CD4-positive, alpha-beta T cell treated with Interleukin-15 for 4 hours (primary cell): ENCODE data around the gene ERI3.
A peak's percentile ranks its signal among the peaks of the same experiment; 100 is the strongest.

Experiments
- DNase-seq: peaks from one replicate; pipeline ENCODE4 v3.0.0-alpha.2; 2020; ENCODE audit warnings: low spot score

ERI3 gene, protein sequence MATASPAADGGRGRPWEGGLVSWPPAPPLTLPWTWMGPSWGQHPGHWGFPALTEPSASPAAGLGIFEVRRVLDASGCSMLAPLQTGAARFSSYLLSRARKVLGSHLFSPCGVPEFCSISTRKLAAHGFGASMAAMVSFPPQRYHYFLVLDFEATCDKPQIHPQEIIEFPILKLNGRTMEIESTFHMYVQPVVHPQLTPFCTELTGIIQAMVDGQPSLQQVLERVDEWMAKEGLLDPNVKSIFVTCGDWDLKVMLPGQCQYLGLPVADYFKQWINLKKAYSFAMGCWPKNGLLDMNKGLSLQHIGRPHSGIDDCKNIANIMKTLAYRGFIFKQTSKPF

DNA sequence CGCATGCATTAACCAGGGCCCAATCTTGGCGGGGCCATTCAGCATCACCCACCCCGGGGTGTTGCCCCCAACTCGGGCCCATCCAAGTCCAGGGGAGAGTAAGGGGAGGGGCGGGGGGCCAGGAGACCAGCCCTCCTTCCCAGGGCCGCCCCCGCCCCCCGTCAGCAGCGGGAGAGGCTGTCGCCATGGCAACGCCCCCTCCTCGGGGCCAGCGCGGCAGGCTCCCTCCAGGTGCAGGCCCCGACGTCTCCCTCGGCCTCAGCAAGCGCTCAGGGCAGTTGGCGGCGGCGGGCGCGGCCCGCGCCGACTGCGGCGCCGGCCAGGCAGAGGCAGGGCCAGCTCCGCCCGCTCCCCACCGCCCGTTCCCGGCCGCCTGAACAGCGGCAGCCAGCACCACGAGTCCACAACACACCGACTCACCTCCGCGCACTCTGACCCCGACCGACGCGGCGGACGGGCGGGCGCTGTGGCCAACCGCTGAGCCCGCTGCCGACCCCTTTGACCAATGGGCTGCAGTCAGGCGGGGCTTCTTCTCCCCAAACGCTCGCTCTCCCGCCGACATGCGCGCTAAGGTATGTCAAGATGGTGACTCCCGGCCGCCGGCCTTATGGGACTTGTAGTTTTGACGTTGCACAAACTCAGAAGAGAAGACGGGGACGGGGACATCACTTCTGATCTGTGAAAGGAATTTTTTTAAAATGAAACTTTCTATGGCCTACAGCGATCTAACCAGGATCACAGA, at the start of gene ERI3:
ERI3 (minus strand) TSS at position 418 of the 742 bp plus-strand sequence; CDS start at position 187, 231 bp downstream.
- peak; percentile 96 for DNase-seq

DNA sequence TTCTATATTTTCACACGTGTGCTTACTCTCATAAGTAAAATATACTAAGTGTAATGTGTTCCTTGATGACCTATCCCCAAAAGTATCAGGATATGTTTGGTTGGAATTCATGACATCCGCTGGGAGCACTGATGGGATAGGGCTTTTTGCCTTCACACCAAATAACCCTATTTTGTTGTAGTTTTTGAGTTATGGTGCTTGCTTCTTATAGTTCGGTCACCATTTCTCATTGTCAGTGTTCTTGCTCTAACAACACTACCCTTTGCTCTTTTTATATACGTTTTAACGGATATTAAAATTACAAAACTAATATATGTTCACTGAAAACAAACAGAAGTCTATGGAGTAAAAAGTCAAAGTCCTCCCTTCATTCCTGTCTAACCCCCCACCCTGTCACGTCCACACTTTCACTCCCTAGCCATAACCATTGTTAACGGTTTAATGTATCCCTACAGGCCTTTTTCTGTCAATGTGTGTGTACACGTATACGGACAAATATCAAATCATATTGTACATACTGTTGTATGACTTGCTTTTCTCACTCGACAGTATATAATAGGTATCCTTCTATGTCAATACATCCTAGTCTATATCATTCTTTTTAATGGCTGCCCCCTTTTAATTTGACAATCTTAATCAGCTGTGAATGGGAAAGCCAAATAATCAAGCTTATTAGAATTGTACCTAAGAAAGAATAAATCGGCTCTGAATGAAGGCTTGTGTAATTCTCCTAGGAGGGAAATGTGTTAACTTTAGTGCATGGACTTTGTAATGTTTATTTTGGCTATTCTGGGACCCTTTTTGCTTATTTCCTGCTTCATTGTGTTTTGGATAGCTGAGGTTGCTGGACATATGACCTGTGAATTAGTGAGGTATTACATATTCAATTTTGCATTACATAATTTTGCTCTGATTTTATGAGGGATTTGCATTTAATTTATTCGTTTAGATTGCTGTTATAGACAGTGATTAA, 46.5 kb upstream of the ERI3 start:
- no peak for DNase-seq

DNA sequence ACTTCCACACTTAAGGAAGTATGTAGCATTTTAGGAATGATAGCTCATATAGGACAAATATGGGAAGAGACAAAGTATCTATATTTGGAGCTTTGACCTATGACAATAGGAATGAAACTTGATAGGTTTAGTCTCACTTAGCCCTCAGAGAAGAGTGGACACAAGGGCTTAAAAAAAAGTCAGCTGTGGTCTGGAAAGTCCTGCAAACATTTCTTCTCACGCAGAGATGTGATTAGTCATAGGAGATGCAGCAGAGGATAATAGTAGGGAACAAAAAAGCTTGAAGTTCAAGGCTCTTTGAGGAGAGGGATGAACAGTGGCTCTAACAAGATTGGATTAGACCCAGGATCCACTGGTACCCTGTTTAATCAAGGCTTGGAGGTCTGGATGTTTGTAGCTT, 35.2 kb upstream of the ERI3 start:
- no peak for DNase-seq

DNA sequence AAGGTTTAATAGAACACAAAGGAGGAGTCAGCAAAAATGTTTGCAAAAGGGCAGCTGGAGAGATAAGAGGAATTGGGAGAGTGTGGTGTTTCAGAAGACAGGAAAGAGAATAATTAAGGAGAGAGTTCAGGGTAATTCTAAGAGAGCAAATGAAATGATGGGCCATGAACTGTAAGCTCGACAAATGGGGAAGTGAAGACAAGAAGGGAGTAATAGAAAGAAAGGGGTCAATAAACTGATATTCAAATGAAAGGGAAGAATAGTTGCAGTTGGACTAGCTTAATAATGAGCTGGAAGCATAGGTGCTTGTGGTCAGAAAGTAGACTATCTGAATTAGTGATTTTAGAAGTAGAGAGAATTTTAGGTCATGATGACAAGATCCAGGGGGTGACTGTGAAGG, 34.4 kb upstream of the ERI3 start:
- no peak for DNase-seq

DNA sequence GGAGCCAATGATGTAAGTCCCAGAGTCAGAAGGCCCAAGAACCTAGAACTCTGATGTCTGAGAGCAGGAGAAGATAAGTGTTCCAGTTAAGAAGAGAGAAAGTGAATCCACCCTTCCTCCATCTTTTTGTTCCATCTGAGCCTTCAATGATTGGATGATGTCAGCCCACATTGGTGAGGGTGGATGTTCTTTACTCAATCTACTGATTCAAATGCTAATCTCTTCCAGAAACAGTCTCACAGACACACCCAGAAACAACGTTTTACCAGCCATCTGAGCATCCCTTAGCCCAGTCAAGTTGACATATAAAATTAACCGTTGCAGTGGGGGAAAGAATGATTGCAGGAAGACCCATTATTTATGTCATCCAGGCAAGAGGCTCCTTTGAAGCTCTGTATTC, 33.5 kb upstream of the ERI3 start:
- DNase-seq, result no peak

DNA sequence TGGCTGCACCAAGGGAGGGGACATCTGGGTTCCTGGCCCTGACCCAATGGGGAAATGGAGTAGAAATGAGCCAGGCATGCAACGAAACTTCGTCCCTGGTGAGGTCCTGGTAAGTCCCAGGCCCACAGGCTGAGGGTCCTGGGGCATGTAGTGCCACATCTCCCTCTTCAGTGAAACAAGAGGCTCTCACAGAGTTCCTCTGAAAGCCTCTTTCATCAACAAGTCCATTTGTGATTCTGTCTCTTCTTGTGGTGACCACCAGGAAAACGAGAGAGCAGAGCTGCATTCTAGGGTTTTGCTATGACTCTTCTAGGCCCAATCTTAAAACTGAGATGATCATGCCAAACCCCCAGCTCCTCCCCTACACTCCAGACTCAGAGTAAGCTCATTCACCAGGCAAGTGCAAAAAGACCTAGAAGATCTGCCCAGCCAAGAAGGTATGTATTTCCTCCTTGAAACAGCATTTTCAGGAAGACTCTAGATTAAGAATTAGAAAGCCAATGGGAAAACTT, 25.7 kb upstream of the ERI3 start:
- DNase-seq, result no peak

DNA sequence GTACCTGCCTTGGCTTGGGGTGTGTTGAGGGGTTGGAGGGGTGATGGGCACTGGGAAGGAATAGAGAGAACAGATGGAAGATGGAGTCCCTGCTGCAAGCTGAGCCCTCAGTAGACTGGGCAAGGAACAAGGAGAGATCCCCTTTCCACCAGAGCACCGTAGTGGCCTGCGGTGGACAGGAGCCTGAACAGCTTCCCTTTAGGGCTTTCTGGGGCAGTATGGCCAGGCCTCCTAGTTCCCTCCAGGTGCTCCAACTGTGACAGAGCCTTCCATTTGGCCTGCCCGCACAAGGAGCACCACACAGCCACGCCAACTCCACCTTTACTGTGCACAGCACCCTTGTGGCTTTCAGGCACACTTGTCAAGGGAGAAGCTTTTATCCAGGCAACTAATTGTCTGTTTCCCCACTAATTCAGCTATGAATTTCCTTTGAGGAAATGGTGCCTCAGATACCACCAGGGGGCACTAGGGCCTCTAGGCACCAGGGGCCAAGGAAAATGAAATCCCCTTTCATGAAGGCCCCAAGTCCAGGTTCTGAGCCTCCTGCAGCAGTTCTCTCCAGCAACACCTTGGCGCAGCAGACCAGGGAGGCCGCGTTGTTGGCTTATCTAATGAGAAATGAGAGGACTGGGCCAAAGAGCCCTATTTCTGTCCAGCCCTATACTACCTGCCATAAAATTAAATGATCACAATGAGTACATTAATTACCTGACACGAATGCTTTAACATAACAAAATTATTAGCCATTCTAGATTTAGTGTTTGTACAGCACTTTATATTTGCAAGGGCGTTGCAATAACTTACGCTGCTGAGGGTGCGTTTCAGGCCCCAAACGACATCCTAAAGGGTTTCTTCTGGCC, 23.1 kb upstream of the ERI3 start:
- peak; percentile 35 for DNase-seq

DNA sequence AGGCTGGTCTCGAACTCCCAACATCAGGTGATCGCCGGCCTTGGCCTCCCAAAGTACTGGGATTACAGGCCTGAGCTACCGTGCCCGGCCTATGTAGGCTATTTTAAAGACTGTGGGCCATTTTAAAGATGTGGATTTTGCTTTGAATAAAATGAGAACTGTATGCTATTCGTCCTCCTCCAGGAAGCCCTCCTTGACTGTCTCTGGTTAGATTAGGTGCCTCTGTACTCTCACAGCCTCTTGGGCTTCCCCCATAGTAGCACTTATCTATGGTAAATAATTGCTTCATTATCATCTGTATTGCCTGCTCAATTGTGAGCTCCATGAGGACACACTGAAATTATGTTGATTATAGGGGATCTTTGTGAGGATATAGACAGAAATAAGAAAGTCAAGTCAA, 20.5 kb upstream of the ERI3 start:
- DNase-seq, result no peak

DNA sequence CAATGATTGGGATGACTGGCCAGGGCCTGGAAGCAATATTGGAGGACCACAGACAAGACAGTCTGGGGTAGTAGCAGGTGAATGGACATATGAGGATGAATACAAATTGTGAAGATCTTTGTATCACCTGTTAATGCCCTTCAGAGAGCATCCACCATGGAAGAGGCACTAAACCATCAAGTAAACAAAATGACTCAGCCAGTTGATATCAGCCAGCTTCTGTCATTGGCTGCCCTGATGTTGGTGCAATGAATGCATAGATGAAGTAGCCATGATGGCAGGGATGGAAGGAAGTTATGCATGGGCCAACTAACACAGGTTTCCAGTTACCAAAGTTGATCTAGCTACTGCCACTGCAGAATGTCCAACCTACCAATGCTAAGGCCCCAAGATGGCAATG, 16.1 kb upstream of the ERI3 start:
- DNase-seq, result no peak

DNA sequence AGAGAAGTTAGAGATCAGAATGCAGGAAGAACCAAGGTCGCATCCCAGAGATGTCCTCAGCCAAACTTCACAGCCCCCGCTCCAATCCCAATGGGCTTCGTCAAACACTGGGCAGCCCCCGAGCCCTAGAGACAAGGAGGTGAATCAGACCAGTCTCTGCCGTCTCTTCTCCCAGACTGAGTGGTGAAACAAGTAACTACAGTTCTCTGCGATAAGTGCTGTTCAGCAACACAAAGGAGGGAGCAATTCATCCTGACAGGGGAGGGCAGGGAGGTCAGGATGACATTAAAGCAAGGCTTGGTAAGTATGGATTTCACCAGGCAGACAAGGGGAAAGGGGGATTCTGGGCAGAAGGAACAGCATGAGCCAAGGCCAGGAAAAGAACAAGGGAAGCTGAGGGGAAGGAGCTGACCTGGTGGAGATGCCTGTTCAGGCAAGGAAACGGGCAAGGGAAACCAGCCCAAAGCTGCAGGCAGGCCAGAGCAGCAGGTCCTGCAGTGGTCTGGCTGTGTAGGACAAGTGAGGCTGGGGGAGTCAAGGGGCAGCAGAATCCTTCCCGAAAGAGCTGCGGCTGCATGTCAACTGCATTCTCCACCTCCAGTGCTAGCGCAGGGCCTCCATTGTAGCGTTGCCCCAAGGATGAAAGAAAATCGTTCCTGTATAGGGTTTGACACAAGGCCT, 13.6 kb upstream of the ERI3 start:
- no peak for DNase-seq

DNA sequence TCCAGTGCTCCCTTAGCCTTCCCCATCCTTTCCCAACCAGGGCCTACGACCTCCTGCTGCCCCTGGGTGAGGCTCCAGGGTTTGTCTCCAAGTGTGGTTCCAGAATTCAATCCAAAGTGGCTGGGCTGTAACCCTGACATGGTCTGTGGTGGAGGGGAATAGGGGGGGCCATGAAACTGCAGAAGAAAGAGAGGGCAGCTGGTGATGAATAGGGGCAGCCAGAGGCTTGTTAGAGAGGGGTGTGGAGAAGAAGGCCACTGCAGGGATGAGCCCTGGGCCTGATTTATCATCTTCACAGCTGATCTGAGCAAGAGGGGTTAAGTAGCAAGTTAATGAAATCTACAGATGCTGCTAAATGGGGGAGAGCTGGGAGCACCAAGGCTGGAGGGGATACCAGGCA, 12.9 kb upstream of the ERI3 start:
- no peak for DNase-seq

DNA sequence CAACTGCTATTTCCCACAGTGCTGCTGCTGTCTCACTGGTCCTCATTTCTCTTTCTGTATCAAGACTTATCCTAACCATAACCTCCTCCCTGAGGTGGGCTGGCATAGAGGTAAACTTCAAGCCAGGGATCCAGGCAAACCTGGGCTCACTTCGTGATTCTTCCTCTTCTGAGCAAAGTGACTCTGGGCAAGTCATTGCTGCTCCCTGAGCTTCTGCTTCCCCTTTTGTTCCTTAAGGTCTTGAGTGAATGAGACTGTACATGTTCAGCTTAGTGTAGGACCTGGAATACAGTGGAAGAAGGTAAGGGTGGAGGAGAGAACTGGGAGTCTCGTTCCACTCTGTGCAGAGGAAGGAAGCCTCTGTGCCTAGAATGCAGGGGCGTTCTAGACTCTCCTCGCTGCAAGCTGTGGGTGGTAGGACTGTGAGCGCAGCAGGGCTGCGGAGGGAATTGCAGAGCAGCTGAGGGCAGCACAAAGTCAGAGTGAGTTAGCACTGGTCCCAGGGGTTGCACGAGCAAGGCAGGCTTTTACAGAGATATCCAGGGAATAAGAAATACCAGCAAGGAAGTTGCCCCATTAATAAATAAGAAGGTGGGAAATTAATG, 11.4 kb upstream of the ERI3 start:
- DNase-seq, result no peak

DNA sequence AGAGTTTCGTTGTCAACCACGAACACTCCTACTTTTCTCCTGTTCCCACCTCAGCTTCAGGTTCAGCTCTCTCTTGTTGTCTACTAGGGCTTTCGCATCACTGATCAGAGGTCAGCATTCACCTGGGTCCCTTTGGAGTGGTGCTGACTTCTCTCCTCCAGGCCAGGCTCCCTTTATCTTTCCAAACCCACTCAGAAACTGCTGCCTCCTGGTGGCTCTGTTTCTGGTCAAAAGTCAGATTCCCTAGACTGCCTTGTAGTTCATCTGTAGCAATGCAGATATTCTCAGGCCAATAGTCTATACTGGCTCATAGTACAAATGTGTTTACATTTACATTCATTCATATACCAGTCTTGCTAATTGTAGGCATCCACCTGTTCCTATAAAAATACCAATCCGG, 6.4 kb upstream of the ERI3 start:
- DNase-seq, result no peak

DNA sequence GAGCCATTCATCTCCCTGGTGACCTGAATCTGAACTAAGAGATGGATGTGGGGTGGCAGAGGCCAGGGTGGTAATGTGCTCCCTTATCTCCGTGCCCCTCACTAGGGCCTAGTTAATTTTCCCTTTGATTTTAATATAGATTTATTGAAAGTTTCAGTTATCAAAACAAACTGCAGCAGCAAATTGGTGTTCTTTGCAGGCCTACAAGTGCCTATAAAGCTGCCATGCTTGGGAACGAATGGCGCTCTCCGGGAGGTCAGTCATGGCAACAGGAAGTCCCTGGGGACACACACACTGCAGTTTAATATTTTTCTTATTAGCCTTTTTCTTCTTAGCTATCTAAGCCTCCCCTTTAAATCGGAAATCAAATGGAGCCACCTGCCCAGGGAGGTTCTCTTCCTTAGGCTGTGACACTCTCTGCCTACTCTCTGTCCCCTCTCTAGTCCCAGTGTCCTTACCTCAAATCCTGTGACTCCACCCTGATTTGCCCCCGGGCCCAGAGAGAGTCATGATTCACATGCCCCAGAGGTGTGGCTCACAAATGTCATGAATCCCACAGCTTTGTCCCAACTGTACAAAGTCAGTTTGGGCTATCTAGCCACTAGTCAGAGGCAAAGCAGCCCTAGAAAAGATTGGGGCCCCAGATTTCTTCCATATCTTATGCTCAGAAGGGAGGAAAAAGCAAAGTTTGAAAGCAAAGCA, 4.3 kb upstream of the ERI3 start:
- no peak for DNase-seq

DNA sequence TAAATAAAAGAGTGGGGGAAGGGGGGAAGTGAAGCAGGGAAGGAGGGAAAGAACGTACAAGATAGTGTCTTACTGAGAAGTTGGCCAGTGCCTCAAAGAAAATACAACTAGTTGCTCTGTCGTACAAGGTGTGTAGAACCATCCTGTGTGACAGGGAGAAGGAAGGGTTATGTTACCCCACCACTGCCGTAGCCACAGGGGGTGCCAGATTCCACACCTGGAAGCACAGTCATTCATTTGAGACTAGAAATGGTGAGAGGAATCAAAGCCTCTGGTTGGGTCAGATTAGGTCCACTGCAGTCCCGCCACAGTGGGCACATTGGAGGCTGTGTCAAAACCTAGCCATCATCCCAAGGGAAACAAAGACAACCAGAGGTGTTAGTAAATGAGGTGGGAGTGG, 2.7 kb upstream of the ERI3 start:
- no peak for DNase-seq

DNA sequence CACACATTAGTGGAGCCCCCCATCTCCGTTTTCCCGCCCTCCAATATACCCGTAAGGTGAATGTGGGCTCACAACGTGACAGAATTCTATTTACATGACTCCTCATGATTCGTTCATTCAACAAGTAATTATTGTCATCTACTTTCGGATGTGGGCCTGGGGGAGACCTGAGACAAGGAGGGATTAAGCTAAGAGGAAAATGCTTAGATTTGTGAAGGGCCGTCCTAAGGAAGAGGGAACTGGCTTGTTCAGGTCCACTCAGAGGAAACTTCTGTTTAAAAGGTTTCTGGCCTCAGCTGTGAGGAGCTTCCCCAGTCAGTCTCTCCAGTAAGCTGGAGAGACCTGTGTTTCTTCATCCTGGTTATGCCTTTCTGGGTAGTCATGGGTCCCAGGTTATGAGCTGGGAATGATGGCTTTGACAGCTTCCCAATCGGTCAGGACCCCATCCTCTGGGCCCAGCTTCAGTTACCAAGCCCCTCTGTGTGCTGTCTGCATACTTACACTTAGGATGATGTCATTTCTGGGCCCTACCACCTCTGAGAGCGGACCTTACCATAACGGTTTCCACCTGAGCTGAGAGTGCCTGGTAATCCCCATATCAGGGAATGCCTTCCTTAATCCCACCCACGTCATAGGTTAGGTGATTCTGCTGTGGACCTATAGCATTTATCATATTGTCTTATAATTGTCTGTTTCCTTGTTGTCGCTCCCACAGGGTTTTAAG, 687 bp upstream of the ERI3 start:
- DNase-seq, result no peak

DNA sequence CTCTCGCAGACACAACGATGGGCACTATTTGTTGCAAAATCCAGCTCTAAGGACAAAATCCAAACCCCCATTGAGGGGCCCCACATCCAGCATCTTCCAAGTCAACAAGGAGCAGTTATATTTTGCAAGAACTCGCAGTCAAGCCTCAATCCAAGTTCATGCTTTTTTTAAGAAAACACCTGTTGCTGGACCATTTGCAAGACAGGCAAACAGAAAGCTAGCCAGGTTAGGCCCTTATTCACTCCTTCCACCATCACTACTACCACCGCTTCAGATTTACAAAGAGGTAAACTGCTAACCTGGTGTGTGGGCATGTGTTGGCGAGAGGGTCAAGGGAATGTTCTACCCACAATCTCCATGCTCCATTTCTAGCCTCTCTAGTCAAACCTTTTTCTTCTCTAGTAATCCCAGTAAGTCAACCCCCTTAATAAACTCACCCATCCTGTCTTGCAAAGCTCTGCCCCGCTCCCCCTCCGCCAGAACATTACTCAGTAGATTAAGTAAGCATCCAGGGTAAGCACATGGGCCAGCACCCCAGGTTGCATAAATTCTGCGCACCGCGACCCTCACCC, 703 bp downstream of the ERI3 start:
- no peak for DNase-seq

DNA sequence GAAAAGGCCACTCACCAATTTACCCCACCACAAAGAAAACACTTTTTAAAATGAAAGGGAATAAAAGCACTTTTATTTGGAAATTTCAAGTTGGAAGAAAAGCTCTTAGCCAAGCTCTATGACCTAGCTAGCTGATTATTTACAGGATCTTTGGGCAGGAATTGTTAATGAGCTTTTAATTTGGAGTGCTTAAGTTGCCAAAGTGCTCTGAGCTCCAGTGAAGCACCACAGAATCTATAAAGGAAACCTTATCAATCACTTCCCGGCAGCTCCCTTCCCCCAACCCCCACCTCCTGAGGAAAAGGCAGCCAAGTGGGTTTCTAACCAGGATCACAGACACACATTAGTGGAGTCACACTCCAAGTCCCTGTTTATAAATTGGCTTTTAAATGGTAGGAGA, 1.5 kb downstream of the ERI3 start:
- no peak for DNase-seq

DNA sequence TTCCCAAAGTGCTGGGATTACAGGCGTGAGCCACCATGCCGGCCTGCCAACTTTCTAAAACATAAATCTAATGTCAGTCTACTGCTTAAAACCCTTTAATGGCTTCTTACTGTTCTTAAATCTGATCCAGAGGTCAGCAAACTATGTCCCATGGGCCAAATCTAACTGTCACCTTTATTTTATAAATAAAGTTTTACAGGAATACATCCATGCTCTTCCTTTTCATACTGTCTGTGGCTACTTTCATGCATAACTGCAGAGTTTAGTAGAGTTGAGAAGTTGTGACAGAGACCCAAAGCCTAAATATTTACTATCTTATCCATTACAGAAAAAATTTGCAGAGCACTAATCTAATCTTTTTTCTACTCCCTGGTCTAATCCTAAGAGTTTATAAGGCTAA, 3.8 kb downstream of the ERI3 start:
- no peak for DNase-seq
